G401.6 (cell line): ENCODE data around the gene MSX1.

Experiments used
- FAIRE-seq: peaks from 2 replicates; lab custom pipeline; 2012; peaks lifted over from hg19 to GRCh38; lab: Jason Lieb, UNC

MSX1 gene

DNA sequence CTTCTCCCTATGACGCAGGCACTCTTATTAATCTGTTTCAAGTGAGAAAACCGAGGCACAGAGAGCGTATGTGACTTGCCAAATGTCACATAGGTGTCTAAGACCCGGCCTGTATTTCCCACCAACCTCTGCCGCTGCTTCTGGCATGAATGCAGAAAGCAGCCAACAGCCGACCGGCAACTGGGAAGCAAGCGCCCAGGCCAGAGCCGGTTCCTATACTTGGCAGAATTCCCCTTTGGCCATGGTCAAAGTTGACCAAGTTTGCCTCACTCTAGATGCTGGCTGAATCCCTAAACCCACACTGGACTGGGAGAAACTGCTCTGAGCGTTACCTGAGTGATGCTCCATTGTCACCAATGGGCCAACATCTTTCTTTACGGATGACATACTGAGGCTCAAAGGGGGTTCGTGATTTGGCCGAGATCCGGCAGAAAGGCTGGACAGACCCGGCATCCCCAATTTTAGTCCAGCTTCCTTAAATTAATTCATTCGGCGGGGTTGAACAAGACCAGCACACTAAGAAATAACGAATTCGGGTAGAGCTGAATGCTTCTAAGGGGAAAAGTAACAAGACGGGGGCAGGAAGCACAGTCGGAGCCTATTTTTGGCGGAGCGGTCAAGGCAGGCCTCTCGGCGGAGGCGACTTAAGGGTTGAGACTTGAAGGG, 11.2 kb downstream of the MSX1 start:
- no peak for FAIRE-seq

DNA sequence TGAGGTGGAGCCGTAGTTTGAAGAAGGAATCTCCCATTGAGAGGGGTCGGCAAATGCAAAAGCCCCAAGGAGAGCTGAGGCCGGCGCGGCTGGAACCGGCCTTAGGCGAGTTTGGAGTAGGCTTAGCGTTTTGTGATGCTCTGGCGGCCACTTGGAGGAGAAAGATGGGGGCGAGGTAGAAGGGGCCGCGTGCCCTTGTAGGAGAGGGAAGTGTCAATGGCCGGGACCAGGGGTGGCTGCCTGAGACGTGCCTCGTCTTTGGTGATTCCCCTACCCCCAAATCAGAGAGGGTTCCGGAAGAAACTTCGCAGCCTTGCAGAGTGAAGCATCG, 11.7 kb downstream of the MSX1 start:
- no peak for FAIRE-seq

DNA sequence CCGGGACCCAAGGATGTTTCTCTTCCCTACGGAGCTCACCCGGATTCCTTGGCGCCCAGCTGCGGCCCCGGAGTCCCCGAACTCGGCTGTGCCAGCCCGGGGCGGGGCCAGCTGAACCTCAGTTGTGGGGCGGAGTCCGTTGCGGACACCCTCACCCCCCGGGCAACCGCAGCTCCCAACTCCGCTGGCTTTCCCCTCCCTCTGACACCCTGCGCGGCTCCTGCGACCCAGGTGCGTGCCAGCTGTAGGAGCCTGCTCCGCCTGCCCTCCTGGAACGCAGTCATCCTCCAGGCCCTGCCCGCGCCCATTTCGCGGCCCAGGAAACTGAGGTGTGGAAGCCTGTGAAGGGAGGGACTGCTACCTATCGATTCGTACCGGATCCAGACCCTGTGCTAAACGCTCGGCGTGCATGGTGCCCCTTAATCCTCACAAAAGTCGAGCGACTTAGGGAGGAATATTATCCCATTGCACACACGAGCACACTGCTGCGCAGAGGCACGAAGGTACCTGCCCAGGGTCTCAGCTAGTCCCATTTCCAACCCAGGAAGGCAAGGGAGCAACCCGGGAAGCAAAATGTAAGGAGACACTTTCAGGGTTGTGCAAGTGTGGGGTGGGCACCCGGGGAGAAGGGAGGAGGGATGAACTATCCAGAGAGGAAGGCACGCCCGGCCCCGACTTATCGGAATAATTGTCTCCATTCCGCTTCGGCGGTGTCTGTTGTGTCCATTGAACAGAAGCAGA, 12.3 kb downstream of the MSX1 start:
- FAIRE-seq: no peak

DNA sequence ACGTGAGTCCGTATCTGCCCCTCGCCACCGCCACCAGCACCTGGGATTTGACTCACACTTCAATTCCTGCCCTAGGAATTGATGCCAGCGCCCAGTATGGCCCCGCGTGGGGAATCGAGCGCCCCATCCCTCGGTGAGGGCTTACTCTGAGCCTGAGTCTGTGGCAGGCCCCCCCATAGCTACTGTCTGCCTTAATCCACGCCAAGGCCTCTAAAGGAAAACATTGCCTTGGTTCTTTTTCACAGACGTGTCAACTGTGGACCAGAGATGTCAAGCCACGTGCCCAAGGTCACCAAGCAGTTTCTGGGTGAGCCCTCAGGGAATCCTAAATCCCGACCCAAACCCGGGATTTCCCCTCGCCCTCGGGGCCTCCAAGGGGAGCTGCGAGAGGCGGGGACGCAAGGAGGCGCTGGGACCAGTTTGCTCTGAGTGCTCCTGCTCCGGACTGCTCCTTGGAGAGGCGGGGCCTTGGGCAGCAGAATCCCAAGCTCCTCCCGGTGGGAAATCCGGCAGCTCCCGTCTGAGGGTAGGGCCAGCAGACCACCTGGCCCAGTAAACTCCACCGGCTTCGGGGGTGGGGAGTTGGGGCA, 12.9 kb downstream of the MSX1 start:
- FAIRE-seq: peak; percentile 69

DNA sequence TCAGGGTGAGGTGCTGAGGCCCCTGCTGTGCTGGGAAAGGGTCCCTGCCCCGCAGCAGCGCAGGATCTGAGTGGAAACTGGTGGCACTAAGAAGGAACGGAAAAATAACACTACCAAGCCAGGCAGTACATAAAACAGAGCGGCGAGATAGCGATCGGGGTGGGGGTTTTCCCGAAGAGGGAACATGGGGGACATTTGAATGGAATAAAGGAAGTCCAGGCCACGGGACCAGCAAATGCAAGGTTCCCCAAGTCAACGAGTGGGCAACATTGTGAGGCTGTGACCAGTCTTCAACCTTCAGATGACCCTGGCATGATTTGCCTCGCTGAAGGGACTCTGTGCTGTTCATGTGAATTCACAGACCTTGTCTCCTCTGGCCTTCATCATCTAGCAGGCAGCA, 13.7 kb downstream of the MSX1 start:
- no peak for FAIRE-seq

DNA sequence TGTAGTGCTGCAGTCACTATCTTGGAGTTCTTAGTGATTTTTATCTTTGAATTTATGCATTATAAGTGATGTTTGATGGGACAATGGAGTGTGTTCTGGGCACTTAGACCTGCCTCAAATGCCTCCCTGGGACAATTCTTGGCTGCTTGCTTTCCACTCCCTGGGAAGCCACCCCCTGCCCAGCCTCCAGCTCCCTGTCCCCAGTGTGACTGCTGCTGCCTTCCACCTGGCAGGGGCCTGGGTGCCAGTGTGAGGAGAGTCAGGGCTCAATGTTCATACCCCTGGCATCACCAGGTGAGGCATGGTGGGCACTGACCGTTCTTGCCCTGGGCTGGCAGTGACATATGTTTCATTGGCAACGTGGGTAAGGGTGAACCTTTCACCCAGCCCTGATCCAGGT, 14.8 kb downstream of the MSX1 start:
- no peak for FAIRE-seq

DNA sequence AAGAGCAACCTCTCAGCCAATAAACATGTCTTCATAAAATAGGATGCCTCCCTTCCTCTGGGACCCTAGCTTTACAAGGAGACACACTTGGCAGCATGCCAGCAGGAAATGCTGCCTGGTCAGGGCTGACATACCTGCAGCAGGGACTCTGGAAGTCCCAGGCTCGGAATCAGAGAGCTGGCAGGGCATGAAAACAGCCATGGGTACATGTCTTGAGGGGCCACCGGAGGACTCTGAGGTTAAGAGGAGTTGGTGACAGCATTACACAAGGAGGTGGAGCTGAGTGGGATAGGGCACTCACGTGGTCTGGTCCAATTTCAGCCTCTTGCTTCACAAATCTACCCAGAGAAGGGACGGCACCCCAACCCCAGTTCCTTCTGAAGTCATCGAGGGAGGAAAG, 15.7 kb downstream of the MSX1 start:
- FAIRE-seq: peak; percentile 28

DNA sequence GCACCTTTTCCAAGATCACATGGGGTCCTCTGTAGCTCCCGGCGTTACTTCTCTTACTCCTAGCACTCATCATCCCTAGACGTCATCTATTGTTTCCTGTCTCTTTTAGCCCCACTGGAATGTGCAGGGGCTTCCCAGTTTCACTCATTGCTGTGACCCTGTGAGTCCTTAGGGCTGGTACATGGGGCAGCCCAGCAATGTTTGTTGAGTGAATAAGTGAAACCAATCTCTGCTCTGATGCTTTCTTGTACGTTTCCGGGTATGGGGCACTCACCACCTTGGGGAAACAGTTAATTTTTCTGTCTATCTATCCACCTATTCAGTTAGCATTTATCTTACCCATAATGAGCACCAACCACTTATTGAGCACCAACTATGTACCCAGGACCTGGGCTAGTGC, 16.1 kb downstream of the MSX1 start:
- FAIRE-seq: peak; percentile 51

DNA sequence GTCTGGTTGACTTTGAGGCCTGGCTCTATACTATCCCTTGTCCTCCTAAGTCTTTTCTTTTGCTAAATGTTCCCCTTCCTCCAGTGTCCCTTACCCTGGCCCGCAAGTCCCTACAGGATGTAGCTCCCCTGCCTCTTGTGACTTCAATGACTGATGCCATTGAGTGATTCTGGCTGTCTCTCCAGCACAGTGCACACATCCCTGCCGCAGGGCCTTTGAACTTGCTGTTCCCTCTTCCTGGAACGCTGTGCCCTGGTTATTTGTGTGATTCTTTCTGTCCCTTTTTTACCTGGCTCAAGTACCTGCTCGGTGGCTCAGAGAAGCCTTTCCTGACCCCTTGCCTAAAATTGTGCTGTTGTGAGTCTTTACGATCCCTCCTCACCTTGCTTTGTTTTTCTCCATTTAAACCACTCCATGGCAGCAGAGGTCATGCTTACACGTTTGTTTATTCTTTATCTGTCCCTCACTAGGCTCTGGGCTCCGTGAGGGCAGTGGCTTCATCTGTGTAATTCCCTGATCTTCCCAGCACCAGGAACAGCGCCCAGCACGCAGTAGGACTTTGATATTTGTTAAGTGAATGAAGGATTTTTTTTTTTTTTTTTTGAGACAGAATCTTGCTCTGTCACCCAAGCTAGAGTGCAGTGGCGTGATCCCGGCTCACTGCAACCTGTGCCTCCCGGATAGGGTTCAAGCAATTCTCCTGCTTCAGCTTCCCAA, 17.6 kb downstream of the MSX1 start:
- FAIRE-seq: no peak

DNA sequence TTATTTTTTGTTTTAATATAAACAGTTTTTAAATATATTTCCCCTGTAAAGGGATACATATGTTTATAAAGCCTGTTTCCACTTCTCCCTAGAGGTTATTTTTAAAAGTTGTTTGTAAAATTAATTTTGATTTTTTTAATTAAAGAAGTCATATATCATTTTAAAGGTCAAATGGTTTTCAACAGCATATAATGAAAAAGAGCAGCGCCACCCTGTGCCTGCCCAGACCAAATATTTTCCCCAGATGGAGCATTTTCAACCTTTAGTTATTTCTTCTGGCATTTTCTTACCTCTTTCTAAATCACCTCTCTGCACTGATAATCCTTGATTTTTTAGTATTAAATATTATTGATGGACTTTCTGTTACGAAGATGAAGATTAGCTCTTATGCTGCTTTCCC, 21.0 kb downstream of the MSX1 start:
- FAIRE-seq: no peak

DNA sequence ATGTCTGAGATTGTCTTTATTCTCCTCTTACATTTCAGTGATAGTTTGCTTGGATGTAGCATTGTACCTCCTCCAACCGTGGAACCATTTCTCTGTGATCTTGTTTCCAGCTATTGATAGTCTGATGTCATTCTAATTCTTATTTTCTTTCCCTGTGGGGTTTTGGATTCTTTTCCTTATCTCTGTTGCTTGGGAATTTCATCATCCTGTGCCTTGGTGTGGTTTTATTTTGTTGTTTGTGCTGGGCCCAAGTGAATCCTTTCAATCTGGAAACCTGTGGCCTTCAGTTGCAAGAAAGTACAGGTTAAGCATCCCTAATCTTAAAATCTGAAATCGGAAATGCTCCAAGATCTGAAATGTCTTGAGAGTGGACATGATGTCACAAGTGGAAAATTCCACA, 22.0 kb downstream of the MSX1 start:
- FAIRE-seq: no peak

DNA sequence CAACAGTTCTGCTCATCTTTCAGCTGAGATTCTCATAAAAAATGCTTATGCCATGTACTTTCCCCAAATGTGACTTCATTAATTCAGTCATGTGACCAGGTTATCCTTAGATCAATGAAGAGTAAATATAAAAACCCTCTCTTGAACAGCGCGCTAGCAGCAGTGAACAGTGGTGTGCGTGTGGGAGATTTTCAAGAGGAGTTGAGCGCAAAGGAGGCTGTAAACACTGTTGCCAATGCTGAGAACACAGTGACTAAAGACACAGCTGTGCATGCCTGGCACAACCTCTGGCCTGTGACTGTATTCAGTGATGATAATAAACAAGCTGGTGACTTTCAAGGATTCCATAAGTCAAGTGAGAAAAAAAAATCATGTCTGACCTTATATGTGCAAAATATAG, 25.1 kb downstream of the MSX1 start:
- no peak for FAIRE-seq

DNA sequence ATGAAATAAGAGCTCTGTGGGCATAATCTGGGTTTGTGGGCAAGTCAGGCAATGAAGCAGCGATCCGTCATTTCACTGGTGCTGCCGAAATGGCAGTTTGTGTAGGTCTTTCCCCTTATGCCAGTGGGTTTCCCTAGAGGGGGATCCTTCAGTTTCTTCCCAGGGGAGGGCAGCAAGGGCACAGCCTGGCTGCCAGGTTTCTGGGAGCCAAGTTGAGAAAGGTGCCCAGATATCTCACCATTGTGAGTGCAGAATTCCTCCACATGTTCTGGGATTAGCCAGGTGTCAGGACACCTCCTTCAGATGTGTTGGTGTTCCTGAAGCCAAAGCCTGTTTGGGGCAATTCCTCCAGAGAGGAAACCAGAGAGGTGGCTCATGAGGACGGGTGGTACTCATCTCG, 28.0 kb downstream of the MSX1 start:
- no peak for FAIRE-seq

DNA sequence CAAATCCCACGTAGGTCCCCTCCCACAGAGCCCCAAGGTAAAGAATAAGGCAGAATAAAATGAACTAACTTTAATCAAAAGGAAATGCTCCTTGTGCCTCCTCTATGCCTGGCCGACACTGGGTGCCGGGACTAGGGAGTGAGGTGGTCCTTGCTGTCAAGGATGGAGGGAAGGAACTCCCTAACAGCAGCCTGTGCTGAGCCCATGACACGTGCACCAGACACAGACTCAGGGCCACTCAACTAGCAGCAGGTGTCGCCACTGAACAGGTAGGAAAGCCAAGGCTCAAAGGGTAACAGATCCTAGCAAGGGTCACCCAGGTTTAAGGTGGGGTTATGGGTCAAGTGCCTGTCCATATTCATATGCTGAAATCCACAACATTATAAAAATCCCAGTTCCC, 29.2 kb downstream of the MSX1 start:
- no peak for FAIRE-seq

DNA sequence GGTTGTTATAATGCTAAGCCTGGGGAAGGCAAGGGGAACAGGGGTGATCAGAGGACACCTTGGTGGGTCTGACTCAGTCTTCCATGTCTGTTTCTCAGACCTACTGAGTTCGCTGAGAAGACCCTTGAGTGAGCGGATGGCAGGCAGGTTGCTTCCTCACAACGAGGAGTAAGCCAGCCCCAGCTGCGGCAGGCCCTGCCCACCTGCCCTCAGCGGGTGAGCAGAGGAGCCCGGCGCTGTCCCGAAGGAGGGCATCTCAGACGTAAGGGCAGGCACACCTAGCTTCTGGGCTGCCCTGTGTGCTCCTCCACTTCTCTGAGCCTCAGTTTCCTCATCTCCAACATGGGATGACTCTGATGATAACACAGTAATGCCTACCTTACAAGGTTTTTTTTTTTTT, 30.3 kb downstream of the MSX1 start:
- FAIRE-seq: no peak

DNA sequence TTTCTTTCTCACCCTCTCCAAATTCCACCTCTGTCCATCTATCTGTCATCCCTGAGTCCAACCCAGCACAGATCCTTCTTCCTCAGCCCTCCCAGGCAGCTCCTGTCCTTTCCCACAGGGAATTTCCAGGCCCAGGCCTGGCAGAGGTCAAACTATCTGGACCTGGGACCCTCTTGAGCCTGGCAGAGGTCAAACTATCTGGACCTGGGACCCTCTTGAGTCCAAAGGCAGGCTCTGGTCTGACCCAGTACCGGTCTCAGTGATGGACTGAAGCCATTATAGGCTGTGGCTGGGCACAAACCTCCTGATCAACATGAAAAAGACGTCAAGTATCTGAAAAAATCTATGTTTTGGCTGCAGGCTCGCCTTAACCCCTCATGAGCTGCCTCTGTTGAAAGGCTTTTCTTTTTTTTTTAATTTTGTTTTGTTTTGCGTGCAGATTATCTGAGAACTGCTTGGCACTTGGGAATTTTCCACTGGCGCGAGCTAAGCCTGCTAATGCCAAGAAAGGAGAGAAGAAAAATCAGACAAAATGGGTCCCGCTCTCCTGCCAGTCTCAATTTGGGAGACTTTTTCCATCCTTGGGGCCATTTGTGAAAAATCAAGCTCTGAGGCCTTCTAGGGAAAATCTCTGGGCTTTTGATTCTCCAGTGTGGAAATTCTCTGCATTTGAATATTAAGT, 31.2 kb downstream of the MSX1 start:
- FAIRE-seq: no peak

DNA sequence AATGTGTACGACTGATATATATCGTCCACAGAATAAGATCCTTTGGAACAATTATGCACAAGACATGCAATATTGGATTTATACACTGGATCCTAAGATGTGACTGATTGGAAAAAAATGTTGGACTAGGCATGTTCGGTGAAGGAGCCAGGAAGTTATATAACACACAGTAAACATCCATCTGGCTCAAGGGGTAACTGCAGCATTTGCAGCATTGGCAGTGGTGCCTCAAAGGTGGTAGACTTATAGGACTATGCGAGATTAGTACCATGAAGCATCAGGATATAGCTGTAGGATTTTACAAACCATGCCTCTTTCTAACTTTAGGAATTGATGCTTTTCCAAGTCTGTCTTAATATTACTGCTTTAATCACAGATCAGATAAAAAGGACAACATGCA, 34.3 kb downstream of the MSX1 start:
- FAIRE-seq: no peak

DNA sequence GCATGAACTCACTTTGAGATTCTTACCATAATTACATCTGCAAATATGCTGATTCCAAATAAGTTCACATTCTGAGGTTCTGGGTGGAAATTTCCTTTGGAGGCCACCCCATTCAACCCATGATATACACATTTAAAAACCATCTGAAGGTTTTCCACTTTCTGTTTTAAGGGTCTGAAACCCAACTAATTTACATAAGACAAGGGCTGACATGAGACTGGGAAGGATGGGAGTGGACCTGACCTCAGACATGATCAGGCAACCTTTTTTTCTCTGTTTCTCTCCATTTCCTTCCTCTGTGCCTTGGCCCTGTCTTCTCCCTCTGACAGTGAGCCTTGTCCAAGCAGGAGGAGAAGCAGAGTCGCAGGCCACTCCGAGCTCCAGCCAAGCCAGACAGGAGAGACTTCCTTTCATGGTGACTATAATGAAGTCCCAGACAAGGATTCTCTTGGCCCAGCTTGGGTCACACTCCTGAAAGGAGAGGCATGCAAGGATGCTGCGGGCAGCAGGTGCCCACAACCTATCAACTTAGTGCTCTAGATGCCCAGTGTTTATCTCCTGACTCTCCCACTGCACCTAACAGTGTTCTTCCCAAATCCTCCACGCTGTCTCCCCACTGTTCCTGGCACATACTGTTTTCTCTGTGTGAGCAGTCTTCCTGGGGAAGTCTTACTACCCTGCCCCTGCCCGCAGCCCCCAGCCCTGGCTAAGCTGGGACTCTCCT, 39.9 kb downstream of the MSX1 start:
- no peak for FAIRE-seq

DNA sequence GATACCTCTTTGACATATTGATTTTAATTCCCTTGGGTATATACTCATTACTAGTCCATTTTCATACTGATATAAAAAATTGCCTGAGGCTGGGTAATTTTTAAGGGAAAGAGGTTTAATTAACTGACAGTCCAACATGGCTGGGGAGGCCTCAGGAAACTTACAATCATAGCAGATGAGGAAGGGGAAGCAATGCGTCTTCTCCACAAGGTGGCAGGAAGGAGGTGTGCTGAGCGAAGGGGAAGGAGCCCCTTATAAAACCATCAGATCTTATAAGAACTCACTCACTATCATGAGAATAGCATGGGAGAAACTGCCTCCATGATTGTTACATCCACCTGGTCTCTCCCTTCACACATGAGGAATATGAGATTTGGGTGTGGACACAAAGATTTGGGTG, 42.4 kb downstream of the MSX1 start:
- no peak for FAIRE-seq

DNA sequence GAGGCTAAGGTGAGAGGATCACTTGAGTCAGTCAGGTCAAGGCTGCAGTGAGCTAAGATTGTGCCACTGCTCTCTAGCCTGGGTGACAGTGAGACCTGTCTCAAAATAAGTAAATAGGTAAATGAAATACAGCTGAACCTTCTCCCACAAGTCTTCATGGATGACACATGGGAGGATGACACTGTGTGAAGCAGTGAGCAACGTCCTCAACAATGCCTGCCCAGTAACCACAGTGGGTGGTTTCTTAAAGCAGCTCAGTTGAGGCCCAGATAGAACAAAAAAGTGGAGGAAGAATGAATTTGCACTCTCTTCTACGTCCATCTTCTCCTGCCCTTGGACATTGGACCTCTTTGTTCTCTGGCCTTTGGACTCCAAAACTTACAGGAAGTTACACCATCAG, 52.7 kb downstream of the MSX1 start:
- no peak for FAIRE-seq

DNA sequence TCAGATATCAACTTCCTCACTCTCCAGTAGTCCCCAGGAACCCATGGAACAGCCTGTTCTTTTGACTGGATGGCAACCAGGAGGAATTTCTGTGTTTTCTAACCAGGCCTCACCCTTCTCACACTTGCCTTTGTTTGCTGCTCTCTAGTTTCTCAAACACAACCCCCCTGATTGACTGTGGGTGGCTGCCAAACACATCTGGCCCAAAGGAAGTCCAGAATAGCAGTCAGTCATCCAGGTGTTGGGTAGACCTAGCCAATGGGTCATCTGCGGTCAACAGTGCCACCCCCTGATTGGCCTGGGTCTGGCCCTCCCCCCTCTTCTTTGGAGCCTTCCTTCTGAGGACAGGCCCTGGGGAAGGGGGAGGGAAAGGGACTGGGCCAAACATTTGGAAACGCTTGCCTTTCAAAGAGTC, 53.7 kb downstream of the MSX1 start:
- FAIRE-seq: no peak
